Uterus (tissue), 2 donors: ENCODE data around the gene ARVCF.

ENCODE experiments used
- POLR2A ChIP-seq, 2 donors: fragments of 450-650 bp; IDR thresholded peaks; one replicate each; pipeline ENCODE4 v1.6.1; 2016; ENCODE audit warnings: antibody characterized with exemption in 2 of 2, mild to moderate bottlenecking in 1 of 2, moderate library complexity in 1 of 2
- TF ChIP-seq, protein P1 (sequence below), 4 experiments: fragments of 200-600 bp in 2 of 4; fragments of 450-650 bp in 2 of 4; sonication (generic) in 2 of 4; IDR thresholded peaks; one replicate each; pipeline ENCODE4 v1.5.1; 2016 to 2019; ENCODE audit warnings: antibody characterized with exemption in 4 of 4, mild to moderate bottlenecking in 2 of 4, moderate library complexity in 1 of 4

- TF ChIP-seq, protein P1, sequence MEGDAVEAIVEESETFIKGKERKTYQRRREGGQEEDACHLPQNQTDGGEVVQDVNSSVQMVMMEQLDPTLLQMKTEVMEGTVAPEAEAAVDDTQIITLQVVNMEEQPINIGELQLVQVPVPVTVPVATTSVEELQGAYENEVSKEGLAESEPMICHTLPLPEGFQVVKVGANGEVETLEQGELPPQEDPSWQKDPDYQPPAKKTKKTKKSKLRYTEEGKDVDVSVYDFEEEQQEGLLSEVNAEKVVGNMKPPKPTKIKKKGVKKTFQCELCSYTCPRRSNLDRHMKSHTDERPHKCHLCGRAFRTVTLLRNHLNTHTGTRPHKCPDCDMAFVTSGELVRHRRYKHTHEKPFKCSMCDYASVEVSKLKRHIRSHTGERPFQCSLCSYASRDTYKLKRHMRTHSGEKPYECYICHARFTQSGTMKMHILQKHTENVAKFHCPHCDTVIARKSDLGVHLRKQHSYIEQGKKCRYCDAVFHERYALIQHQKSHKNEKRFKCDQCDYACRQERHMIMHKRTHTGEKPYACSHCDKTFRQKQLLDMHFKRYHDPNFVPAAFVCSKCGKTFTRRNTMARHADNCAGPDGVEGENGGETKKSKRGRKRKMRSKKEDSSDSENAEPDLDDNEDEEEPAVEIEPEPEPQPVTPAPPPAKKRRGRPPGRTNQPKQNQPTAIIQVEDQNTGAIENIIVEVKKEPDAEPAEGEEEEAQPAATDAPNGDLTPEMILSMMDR (IDR thresholded peaks at IDR 0.05) = no peak
- TF ChIP-seq POLR2A (IDR thresholded peaks at IDR 0.05) = no peak
Measured at GRCh38 chr22:19975707-19976035, 41.0 kb downstream of the ARVCF start.
